Measurements from ENCODE around the gene PHACTR2. TPM values are rescaled to one million over a fixed set of nuclear protein-coding genes. Genes with fewer than 3 reads are reported as not detected.

The PHACTR2 gene
- total and polyA plus RNA-seq, 2 of the 13 experiments (the other 11 are each of a cell fraction or from before 2014, with no cell fraction given): 11.3 to 28.2 TPM

GRCh38 chr6:143694013-143694412 lies 16.2 kb downstream of the PHACTR2 start:
- TF ChIP-seq HNRNPK (IDR thresholded peaks at IDR 0.05; ENCODE audit: low read depth, low read length, poor library complexity, severe bottlenecking) (peak; percentile 64), ZFX (CRISPR knock-in tag; IDR thresholded peaks at IDR 0.05; ENCODE audit: low read depth) (no peak), ZNF740 (CRISPR knock-in tag; IDR thresholded peaks at IDR 0.05) (no peak), ZNF512 (CRISPR knock-in tag; IDR thresholded peaks at IDR 0.05) (peak; percentile 90), ZNF101 (CRISPR knock-in tag; IDR thresholded peaks at IDR 0.05; ENCODE audit: borderline replicate concordance, low read depth) (no peak), PCBP2 (optimal IDR thresholded peaks at IDR 0.05; ENCODE audit: low read depth, low read length, poor library complexity, severe bottlenecking) (peak; percentile 58), ZBTB38 (CRISPR knock-in tag; IDR thresholded peaks at IDR 0.05) (no peak), SMAD9 (CRISPR knock-in tag; IDR thresholded peaks at IDR 0.05) (no peak), TP53 (CRISPR knock-in tag; conservative IDR thresholded peaks at IDR 0.05) (no peak), HMGA1 (CRISPR knock-in tag; conservative IDR thresholded peaks at IDR 0.05) (no peak), ZNF646 (CRISPR knock-in tag; IDR thresholded peaks at IDR 0.05) (no peak)
- Histone ChIP-seq H3K9ac (ENCODE audit: insufficient read depth, low read depth, low read length) (no peak overlapping the region), H3K27me3 (ENCODE audit: control insufficient read depth in 1 of 2, insufficient read depth in 2 of 2, low read length in 2 of 2) (no peaks in the 10 kb centered on the region), H3K79me2 (ENCODE audit: insufficient read depth, low read length) (peaks cover 49% of the 10 kb centered on the region), H3K4me3 (replicated peaks in 1 of 3; ENCODE audit: insufficient read depth in 1 of 3, low read depth in 2 of 3, low read length in 3 of 3) (no peak overlapping the region), H3K27ac (ENCODE audit: extremely low read length, insufficient read depth, low read length) (no peak overlapping the region), H3K4me2 (ENCODE audit: low read depth, low read length) (no peak overlapping the region), H2AFZ (ENCODE audit: low read length) (no peak overlapping the region), H3K9me3 (ENCODE audit: low read length) (no peaks in the 10 kb centered on the region), H3K4me1 (ENCODE audit: insufficient read depth, low read length) (peaks cover 95% of the 10 kb centered on the region), H4K20me1 (ENCODE audit: insufficient read depth, low read length) (no peaks in the 10 kb centered on the region), H3K36me3 (replicated peaks in 1 of 2; ENCODE audit: control insufficient read depth in 1 of 2, insufficient read depth in 2 of 2, low read length in 2 of 2) (peaks cover 0 to 4% of the 10 kb centered on the region in 2 experiments; a peak in 1 of 5 replicates)
- in situ Hi-C loops (cut with HindIII; ENCODE audit: extremely low pct_ligation_motif_present, low pct_unique_long_range_greater_than_20kb): loop anchor here (5.0 kb wide), 1 partner anchor 53 kb away; no protein-coding TSS in a partner anchor
- FAIRE-seq (no peak), ATAC-seq (no peak), DNase-seq (ENCODE audit: low spot score) (no peak)
- intact Hi-C loops (cut with micrococcal nuclease; ENCODE audit: unreplicated experiment): loop anchor here (5.0 kb wide), 3 partner anchors 33 to 148 kb away; partner anchors contain the start of gene LTV1
- POLR2A ChIA-PET: no interaction called here
- WGBS (ENCODE audit: low lambda C conversion rate): 96% methylated on average over 2 of the region's 2 CpGs
- CTCF ChIA-PET (ENCODE audit: low intra/inter-chr PET ratio, low total read pairs): no interaction called here
- BruUV-seq (replicated peaks): no TSS peak

All from HepG2 (cell line).